SU-DHL-6 (cell line): ENCODE results near the gene MDK.

ENCODE experiments used
- H2AFZ ChIP-seq: fragments of 200-600 bp; sonication (generic); 2 replicates; pipeline ENCODE4 v1.6.1; 2014; ENCODE audit warnings: low read depth, mild to moderate bottlenecking, moderate library complexity, mixed read lengths, antibody characterized with exemption, low read length; ENCODE audit not compliant: severe bottlenecking
- H3F3A ChIP-seq: fragments of 200-600 bp; shearing (Covaris generic); 2 replicates; pipeline ENCODE4 v1.6.0; 2016; ENCODE audit warnings: antibody characterized with exemption, mild to moderate bottlenecking; ENCODE audit not compliant: insufficient read depth
- H3K27ac ChIP-seq: fragments of 200-600 bp; sonication (generic); 2 replicates; pipeline ENCODE4 v1.5.1; 2016; ENCODE audit warnings: low read depth, mild to moderate bottlenecking, low read length, moderate library complexity, mixed read lengths
- H3K27me3 ChIP-seq: fragments of 200-600 bp; sonication (generic), shearing (Covaris generic); 2 replicates; pipeline ENCODE4 v1.6.0; 2014; ENCODE audit warnings: mild to moderate bottlenecking, low read length
- H3K36me3 ChIP-seq: fragments of 200-600 bp; sonication (generic); 2 replicates; pipeline ENCODE4 v1.6.1; 2014; ENCODE audit warnings: mild to moderate bottlenecking, low read length, mixed read lengths
- H3K4me2 ChIP-seq: fragments of 300-600, 200-600 bp; shearing (Covaris generic), sonication (generic); 2 replicates; pipeline ENCODE4 v1.6.0; 2014; ENCODE audit warnings: low read length, low read depth, mild to moderate bottlenecking; ENCODE audit not compliant: poor library complexity, severe bottlenecking
- H3K4me3 ChIP-seq: fragments of 200-600 bp; sonication (generic); 2 replicates; pipeline ENCODE4 v1.5.1; 2014; ENCODE audit warnings: antibody characterized with exemption, low read length, mild to moderate bottlenecking, mixed read lengths; ENCODE audit not compliant: insufficient read depth, poor library complexity, severe bottlenecking
- H3K79me2 ChIP-seq: fragments of 200-600 bp; sonication (generic); 2 replicates; pipeline ENCODE4 v1.6.1; 2014; ENCODE audit warnings: mild to moderate bottlenecking, low read length, moderate library complexity; ENCODE audit not compliant: insufficient read depth
- H3K9ac ChIP-seq: fragments of 200-600 bp; sonication (generic); 2 replicates; pipeline ENCODE4 v1.7.0; 2014; ENCODE audit warnings: mild to moderate bottlenecking, low read length
- H3K9me2 ChIP-seq: fragments of 200-600 bp; sonication (generic); replicated peaks from 2 replicates; pipeline ENCODE4 v1.6.1; 2014; ENCODE audit warnings: low read length; ENCODE audit not compliant: insufficient read depth
- H3K9me3 ChIP-seq: fragments of 200-600 bp; sonication (generic); 2 replicates; pipeline ENCODE4 v1.6.1; 2014; ENCODE audit warnings: low read length, mixed read lengths; ENCODE audit not compliant: insufficient read depth
- H4K20me1 ChIP-seq: fragments of 200-600 bp; sonication (generic); 2 replicates; pipeline ENCODE4 v1.6.1; 2014; ENCODE audit warnings: low read depth, mild to moderate bottlenecking, antibody characterized with exemption, low read length, moderate library complexity, mixed read lengths
- EZH2phosphoT487 ChIP-seq: fragments of 200-600 bp; sonication (generic), shearing (Covaris generic); conservative IDR thresholded peaks from 2 replicates; pipeline ENCODE4 v1.6.1; 2018; ENCODE audit warnings: mild to moderate bottlenecking, antibody characterized with exemption, low read length, moderate library complexity, mixed read lengths
- TF ChIP-seq, protein P1 (sequence below): fragments of 200-600 bp; sonication (generic); IDR thresholded peaks from one replicate; pipeline ENCODE4 v1.5.1; 2017; ENCODE audit warnings: antibody characterized with exemption, mild to moderate bottlenecking, low read length, moderate library complexity; ENCODE audit not compliant: insufficient read depth, poor library complexity, severe bottlenecking

The MDK gene

DNA sequence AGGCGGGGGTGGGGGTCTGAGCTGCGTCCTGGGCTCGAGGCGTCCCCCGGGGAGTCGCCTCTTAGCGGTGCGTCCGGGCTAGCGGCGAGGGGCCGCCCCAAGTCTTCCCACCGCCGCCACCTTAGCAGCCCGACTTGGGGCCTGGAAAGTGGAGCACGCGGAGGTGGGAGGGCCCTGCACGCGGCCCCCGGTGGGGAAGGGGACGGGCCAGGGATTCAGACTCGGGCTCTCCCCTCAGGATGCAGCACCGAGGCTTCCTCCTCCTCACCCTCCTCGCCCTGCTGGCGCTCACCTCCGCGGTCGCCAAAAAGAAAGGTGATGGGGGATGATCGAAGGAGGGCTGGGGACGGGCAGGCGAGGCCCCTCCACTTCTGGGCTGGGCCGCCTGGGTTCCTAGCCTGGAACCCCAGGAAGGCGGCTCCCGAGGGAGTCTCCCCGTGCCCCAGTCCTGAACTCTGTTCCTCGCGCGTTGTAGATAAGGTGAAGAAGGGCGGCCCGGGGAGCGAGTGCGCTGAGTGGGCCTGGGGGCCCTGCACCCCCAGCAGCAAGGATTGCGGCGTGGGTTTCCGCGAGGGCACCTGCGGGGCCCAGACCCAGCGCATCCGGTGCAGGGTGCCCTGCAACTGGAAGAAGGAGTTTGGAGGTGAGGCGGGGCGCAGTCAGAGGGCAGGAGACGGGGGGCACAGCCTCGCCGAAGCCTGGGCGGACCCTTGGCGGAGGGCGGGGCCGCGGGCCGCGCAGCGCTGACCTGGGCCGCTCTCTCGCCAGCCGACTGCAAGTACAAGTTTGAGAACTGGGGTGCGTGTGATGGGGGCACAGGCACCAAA, 563 bp downstream of the MDK start:
- no peaks in the 10 kb centered on the region for H3F3A ChIP-seq

DNA sequence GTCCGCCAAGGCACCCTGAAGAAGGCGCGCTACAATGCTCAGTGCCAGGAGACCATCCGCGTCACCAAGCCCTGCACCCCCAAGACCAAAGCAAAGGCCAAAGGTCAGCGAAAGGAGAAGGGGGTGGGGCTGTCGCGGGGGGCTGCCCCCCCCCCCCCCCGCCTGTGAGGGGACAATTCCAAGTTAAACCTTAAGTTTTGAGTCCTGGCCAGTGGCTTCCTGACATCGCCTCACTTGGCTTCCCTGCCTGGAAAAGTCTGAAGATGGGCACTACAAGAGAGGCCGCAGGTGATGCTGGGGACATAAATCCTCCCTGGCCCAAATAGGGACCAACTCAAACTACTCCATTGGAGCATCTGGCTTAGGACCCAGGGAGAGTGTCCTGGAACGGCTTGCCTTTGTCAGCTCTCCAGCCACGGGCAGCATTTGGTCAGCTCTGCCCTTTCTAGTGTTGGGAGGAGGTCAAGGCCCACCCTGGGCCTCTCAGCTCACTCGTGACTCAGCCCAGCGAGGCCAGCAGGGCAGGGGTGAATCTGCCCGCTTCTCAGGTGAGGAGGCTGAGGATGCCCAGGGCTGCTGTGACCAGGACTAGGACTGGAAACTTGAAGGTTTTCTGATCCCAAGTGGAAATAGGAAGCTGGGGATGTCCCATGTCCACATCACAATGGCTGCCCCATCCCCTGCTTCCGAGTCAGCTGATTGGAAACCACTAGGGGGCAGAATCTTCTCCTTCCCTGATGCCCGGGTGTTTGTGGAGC, 1.4 kb downstream of the MDK start:
- no peak overlapping the region for H3K4me2 ChIP-seq
- H3K9ac ChIP-seq, result no peak overlapping the region
- no peak overlapping the region for H2AFZ ChIP-seq
- no peaks in the 10 kb centered on the region for H3K9me2 ChIP-seq
- no peaks in the 10 kb centered on the region for H4K20me1 ChIP-seq
- no peak overlapping the region for H3K4me3 ChIP-seq
- TF ChIP-seq, protein P1, sequence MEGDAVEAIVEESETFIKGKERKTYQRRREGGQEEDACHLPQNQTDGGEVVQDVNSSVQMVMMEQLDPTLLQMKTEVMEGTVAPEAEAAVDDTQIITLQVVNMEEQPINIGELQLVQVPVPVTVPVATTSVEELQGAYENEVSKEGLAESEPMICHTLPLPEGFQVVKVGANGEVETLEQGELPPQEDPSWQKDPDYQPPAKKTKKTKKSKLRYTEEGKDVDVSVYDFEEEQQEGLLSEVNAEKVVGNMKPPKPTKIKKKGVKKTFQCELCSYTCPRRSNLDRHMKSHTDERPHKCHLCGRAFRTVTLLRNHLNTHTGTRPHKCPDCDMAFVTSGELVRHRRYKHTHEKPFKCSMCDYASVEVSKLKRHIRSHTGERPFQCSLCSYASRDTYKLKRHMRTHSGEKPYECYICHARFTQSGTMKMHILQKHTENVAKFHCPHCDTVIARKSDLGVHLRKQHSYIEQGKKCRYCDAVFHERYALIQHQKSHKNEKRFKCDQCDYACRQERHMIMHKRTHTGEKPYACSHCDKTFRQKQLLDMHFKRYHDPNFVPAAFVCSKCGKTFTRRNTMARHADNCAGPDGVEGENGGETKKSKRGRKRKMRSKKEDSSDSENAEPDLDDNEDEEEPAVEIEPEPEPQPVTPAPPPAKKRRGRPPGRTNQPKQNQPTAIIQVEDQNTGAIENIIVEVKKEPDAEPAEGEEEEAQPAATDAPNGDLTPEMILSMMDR, result peak; percentile 37
- no peak for TF ChIP-seq EZH2phosphoT487
- H3K36me3 ChIP-seq, result no peaks in the 10 kb centered on the region
- no peaks in the 10 kb centered on the region for H3K27me3 ChIP-seq
- H3K9me3 ChIP-seq, result no peaks in the 10 kb centered on the region
- no peaks in the 10 kb centered on the region for H3K79me2 ChIP-seq
- no peaks in the 10 kb centered on the region for H3F3A ChIP-seq
- no peak overlapping the region for H3K27ac ChIP-seq

More for the DNA sequence above, 563 bp downstream of the MDK start:
- no peak overlapping the region for H2AFZ ChIP-seq
- H3K9ac ChIP-seq, result no peak overlapping the region
- TF ChIP-seq, protein P1, result no peak
- no peak for TF ChIP-seq EZH2phosphoT487
- no peaks in the 10 kb centered on the region for H3K9me2 ChIP-seq
- no peaks in the 10 kb centered on the region for H3K27me3 ChIP-seq
- no peak overlapping the region for H3K4me3 ChIP-seq
- no peaks in the 10 kb centered on the region for H4K20me1 ChIP-seq
- H3K27ac ChIP-seq, result no peak overlapping the region
- no peaks in the 10 kb centered on the region for H3K79me2 ChIP-seq
- no peaks in the 10 kb centered on the region for H3K36me3 ChIP-seq
- no peak overlapping the region for H3K4me2 ChIP-seq
- no peaks in the 10 kb centered on the region for H3K9me3 ChIP-seq

DNA sequence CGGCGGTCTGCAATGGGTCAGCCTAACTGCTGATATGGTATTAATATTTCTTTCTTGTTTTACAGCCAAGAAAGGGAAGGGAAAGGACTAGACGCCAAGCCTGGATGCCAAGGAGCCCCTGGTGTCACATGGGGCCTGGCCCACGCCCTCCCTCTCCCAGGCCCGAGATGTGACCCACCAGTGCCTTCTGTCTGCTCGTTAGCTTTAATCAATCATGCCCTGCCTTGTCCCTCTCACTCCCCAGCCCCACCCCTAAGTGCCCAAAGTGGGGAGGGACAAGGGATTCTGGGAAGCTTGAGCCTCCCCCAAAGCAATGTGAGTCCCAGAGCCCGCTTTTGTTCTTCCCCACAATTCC, 1.9 kb downstream of the MDK start:
- Histone ChIP-seq H3K36me3 (no peaks in the 10 kb centered on the region), H3K4me2 (no peak overlapping the region), H3K27ac (no peak overlapping the region), H3K4me3 (no peak overlapping the region), H2AFZ (no peak overlapping the region), H3K9ac (no peak overlapping the region), H4K20me1 (no peaks in the 10 kb centered on the region), H3K27me3 (no peaks in the 10 kb centered on the region), H3F3A (no peaks in the 10 kb centered on the region), H3K9me2 (no peaks in the 10 kb centered on the region), H3K79me2 (no peaks in the 10 kb centered on the region), H3K9me3 (no peaks in the 10 kb centered on the region)
- TF ChIP-seq, protein P1, result no peak
- TF ChIP-seq EZH2phosphoT487, result no peak
